Prostate gland (tissue), 2 donors: ENCODE data around the gene FXYD7. TPM values are rescaled to one million over a fixed set of nuclear protein-coding genes. Genes with fewer than 3 reads are reported as not detected.

Experiments
- DNase-seq: peaks from one replicate; pipeline ENCODE4 v3.0.0-alpha.2; 2019; ENCODE audit warnings: low spot score
- H3K27ac ChIP-seq, 2 donors: fragments of 200-600 bp; sonication (generic); 2 replicates each; pipeline ENCODE4 v1.5.1; 2017 to 2019
- H3K27me3 ChIP-seq: fragments of 200-600 bp; sonication (generic); replicated peaks from 2 replicates; pipeline ENCODE4 v1.5.1; 2019; ENCODE audit not compliant: insufficient read depth
- H3K36me3 ChIP-seq, 2 donors: fragments of 200-600 bp; sonication (generic); 1 replicate in 1 of 2; 2 replicates in 1 of 2; pipeline versions ENCODE4 v1.5.1 to v1.8.1; 2017 to 2019
- H3K4me1 ChIP-seq: fragments of 200-600 bp; sonication (generic); replicated peaks from 2 replicates; pipeline ENCODE4 v1.5.1; 2019
- H3K4me3 ChIP-seq, 2 donors: fragments of 200-600 bp; sonication (generic); 2 replicates each; pipeline ENCODE4 v1.5.1; 2017 to 2019
- H3K9me3 ChIP-seq: fragments of 200-600 bp; sonication (generic); 2 replicates; pipeline ENCODE4 v1.5.1; 2017
- POLR2A ChIP-seq: fragments of 450-650 bp; IDR thresholded peaks from one replicate; pipeline ENCODE4 v1.6.1; 2016; ENCODE audit warnings: antibody characterized with exemption, mild to moderate bottlenecking
- POLR2AphosphoS5 ChIP-seq: sonication (generic); formaldehyde crosslinking; IDR thresholded peaks from one replicate; pipeline ENCODE4 v1.6.1; 2017; ENCODE audit warnings: antibody characterized with exemption
- WGBS: methylation state at CpG from one replicate; pipeline ENCODE4 v1.1.5; 2018; 5-methylcytosine and 5-hydroxymethylcytosine counted together
- intact Hi-C: fragments of 100-400 bp; cut with DNase I; formaldehyde crosslinking; loops from one replicate; pipeline ENCODE4 v1.14.2; 2022
- small RNA-seq, 2 donors: library from RNA; depleted of rRNA; stranded (forward); fragments of <200 nt; gene quantifications; one replicate each; pipeline ENCODE3, GENCODE V24; 2016
- total RNA-seq, 2 donors: library from RNA; depleted of rRNA; stranded (reverse); fragments of >200 nt; gene quantifications; one replicate each; pipeline ENCODE4 v1.1.0, GENCODE V29; 2016
- TF ChIP-seq, protein P1 (sequence below), 4 experiments: fragments of 200-600 bp in 2 of 4; fragments of 450-650 bp in 2 of 4; sonication (generic) in 2 of 4; IDR thresholded peaks; 1 replicate in 3 of 4; 2 replicates in 1 of 4; pipeline ENCODE4 v1.5.1; 2016 to 2019; ENCODE audit warnings: antibody characterized with exemption in 4 of 4, mild to moderate bottlenecking in 2 of 4, moderate library complexity in 2 of 4

Gene FXYD7
- total RNA-seq, 2 donors from 2014 or later = not detected

DNA sequence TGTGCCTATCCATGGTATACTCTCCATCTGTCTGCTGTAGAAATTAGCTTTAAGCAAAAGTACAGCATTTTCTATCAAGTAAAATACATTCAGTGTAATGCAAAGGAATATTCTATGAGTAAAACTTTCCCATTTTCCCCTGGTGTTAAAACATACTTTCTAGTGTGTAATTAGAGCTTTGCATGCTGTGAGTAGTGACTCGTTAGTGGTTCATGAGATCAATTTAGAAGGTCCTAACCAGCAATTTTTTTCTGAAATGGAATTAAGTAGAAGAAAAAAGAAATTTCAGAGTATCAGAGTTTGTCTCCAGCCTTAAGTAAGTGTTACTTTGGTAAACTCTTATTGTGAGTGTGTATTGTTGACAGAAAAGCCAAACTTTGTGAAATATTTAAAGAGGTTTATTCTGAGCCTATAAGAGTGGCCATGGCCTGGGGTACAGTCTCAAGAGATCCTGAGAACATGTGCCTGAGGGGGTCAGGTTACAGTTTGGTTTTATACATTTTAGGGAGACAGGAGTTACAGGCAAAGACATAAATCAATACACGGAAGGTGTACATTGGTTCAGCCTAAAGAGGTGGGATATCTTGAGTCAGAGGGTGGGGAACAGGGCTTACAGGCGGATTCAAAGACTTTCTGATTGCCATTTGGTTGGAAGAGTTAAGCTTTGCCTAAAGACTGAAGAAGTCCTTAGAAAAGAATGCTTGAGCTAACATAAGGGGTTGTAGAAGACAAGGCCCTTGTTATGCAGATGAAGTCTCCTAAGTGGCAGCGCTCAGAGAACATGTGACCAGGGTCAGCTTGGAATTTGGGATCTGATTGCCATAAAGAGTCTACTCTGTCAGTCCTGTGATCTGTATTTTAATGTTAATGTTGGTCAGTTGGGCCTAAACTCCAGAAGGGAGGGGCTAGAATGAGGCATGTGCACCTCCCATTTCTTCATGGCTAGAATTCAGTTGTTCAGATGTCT is 60.0 kb downstream of the FXYD7 start:
- TF ChIP-seq POLR2A (no peak), POLR2AphosphoS5 (no peak)
- TF ChIP-seq, protein P1, sequence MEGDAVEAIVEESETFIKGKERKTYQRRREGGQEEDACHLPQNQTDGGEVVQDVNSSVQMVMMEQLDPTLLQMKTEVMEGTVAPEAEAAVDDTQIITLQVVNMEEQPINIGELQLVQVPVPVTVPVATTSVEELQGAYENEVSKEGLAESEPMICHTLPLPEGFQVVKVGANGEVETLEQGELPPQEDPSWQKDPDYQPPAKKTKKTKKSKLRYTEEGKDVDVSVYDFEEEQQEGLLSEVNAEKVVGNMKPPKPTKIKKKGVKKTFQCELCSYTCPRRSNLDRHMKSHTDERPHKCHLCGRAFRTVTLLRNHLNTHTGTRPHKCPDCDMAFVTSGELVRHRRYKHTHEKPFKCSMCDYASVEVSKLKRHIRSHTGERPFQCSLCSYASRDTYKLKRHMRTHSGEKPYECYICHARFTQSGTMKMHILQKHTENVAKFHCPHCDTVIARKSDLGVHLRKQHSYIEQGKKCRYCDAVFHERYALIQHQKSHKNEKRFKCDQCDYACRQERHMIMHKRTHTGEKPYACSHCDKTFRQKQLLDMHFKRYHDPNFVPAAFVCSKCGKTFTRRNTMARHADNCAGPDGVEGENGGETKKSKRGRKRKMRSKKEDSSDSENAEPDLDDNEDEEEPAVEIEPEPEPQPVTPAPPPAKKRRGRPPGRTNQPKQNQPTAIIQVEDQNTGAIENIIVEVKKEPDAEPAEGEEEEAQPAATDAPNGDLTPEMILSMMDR (IDR thresholded peaks at IDR 0.05) = no peak
- Histone ChIP-seq H3K9me3 (no peaks in the 10 kb centered on the region), H3K4me1 (no peaks in the 10 kb centered on the region), H3K4me3 (no peak overlapping the region), H3K36me3 (no peaks in the 10 kb centered on the region), H3K27ac (no peak overlapping the region), H3K27me3 (no peaks in the 10 kb centered on the region)
- intact Hi-C loops = no loop called here
- no peak for DNase-seq
- 67% methylated on average over 4 of the region's 4 CpGs for WGBS

Small RNAs within 50 kb of the gene (small RNA-seq; reads per million reads assigned to genes)
- 0 reads per million in 2 donors for gene AC020907.2

Other genes with a start within 250 kb of the FXYD7 start
- gene ZNF30, start 216.4 kb upstream of the FXYD7 start, total RNA-seq = 1 to 10 TPM; 2.3 to 7.2 TPM
- 1 to 10 TPM; 8.2 to 9.3 TPM for gene ZNF792, start 179.0 kb upstream of the FXYD7 start, total RNA-seq
- 100 to 1,000 TPM in 1 of 2 donors, 10 to 100 TPM in 1; 32.2 to 120 TPM for gene GRAMD1A, start 142.9 kb upstream of the FXYD7 start, total RNA-seq
- 10 to 100 TPM in 1 of 2 donors, 1 to 10 TPM in 1; 9.7 to 10.6 TPM for gene SCN1B, start 112.8 kb upstream of the FXYD7 start, total RNA-seq
- 10 to 100 TPM; 14.8 to 22.6 TPM for gene HPN, start 101.5 kb upstream of the FXYD7 start, total RNA-seq
- gene FXYD3, start 27.4 kb upstream of the FXYD7 start, total RNA-seq = 1,000 to 10,000 TPM in 1 of 2 donors, 100 to 1,000 TPM in 1; 365 to 1,352 TPM
- 10 to 100 TPM in 1 of 2 donors, 1 to 10 TPM in 1; 9.1 to 16.3 TPM for gene LGI4, start 8.2 kb upstream of the FXYD7 start, total RNA-seq
- 10 to 100 TPM; 15.9 to 30.6 TPM for gene FXYD1, start 4.4 kb upstream of the FXYD7 start, total RNA-seq
- gene FXYD5, start 11.5 kb downstream of the FXYD7 start, total RNA-seq = 10 to 100 TPM; 18.8 to 43.2 TPM
- gene FAM187B, start 85.5 kb downstream of the FXYD7 start, total RNA-seq = 1 to 10 TPM in 1 of 2 donors, not detected in 1; 1.1 TPM
- gene LSR, start 105.7 kb downstream of the FXYD7 start, total RNA-seq = 100 to 1,000 TPM; 119 to 202 TPM
- 100 to 1,000 TPM; 107 to 151 TPM for gene USF2, start 125.7 kb downstream of the FXYD7 start, total RNA-seq
- gene HAMP, start 139.3 kb downstream of the FXYD7 start, total RNA-seq = 1 to 10 TPM; 2.0 to 2.2 TPM
- gene MAG, start 148.9 kb downstream of the FXYD7 start, total RNA-seq = 10 to 100 TPM in 1 of 2 donors, not detected in 1; 13.9 TPM
- 10 to 100 TPM in 1 of 2 donors, not detected in 1; 14.0 TPM for gene CD22, start 185.9 kb downstream of the FXYD7 start, total RNA-seq
- gene FFAR1, start 204.6 kb downstream of the FXYD7 start, total RNA-seq = under 1 TPM in 1 of 2 donors, not detected in 1; 0.28 TPM
- 1 to 10 TPM in 1 of 2 donors, not detected in 1; 1.6 TPM for gene FFAR3, start 215.2 kb downstream of the FXYD7 start, total RNA-seq
- not detected for gene GPR42, start 227.8 kb downstream of the FXYD7 start, total RNA-seq